ENCODE measurements around the gene SLX4IP. TPM values are rescaled to one million over a fixed set of nuclear protein-coding genes. Genes with fewer than 3 reads are reported as not detected.

SLX4IP gene
- total and polyA plus RNA-seq, 2 of the 13 experiments (the other 11 are each of a cell fraction or from before 2014, with no cell fraction given) = 3.6 to 7.3 TPM

DNA sequence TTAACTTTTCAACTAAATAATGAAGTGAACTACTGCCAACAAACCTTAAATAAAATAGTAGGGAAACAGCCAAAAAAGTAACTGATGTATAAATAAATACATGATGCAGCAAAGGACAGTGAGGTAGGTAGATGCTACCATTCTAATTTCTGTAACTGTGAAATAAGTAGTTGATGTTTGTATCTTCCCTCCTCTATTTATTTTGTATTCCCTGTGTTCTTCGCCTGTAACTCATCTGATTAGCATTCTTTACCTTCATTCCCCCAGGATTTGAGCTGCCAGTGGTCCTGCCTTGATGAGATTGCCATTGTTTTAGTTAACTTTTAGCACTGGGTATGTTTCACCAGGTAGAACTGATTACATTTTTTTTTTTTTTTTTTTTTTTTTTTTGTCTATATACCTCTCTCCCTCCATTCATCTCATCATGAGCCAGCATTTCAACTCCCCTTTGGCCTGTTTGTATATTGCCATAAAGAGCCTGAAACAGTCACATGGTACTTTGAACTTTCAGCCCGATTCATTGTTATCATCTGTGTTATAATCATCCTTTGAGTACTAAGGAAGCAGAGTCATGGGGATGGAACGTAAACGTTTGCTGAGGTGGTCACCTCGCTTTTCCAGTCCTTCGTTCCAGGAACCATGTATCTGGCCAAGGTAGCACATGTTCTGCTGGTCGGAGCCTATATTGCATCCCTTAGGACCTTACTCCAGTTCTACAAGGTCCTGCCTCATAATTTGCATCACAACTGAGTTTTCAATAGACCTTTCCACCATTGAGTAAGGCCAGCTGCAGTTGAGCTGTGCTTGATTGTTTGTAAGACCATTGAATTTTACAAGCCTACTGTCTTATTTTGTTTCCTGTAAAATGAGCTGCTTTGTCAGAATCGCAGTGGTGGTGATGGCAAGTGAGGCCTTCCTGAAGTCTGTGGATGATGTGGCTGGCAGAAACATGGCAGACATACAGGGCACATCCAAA is 131.1 kb downstream of the SLX4IP start (continued):
- TF ChIP-seq CEBPB (IDR thresholded peaks at IDR 0.05; ENCODE audit: borderline replicate concordance, low read depth, low read length) (no peak), STAT5B (CRISPR knock-in tag; IDR thresholded peaks at IDR 0.05) (peak; percentile 62; the same call in 1 of the 2 replicates), SRY (CRISPR knock-in tag; IDR thresholded peaks at IDR 0.05) (peak; percentile 65; the same call in 1 of the 2 replicates), ZNF766 (CRISPR knock-in tag; IDR thresholded peaks at IDR 0.05; ENCODE audit: borderline replicate concordance) (no peak), FOXO1 (CRISPR knock-in tag; IDR thresholded peaks at IDR 0.05) (peak; percentile 85; the same call in 1 of the 2 replicates), KDM2A (CRISPR knock-in tag; IDR thresholded peaks at IDR 0.05; ENCODE audit: borderline replicate concordance, low read depth) (peak; percentile 71), SATB2 (CRISPR knock-in tag; IDR thresholded peaks at IDR 0.05) (0 out of 2 replicates have a peak, but pooled peaks have one; percentile 1), XRCC5 (optimal IDR thresholded peaks at IDR 0.05; ENCODE audit: low read length) (no peak), HMG20B (CRISPR knock-in tag; conservative IDR thresholded peaks at IDR 0.05) (0 out of 2 replicates have a peak, but pooled peaks have one; percentile 23), ZFP1 (CRISPR knock-in tag; IDR thresholded peaks at IDR 0.05) (no peak), TBX2 (CRISPR knock-in tag; IDR thresholded peaks at IDR 0.05; ENCODE audit: borderline replicate concordance) (peak; percentile 46; the same call in 1 of the 2 replicates), ZNF138 (CRISPR knock-in tag; IDR thresholded peaks at IDR 0.05; ENCODE audit: low read depth) (no peak), TCF7 (IDR thresholded peaks at IDR 0.05; ENCODE audit: low read depth) (peak; percentile 85), ZIK1 (CRISPR knock-in tag; IDR thresholded peaks at IDR 0.05; ENCODE audit: borderline replicate concordance, low read depth) (peak; percentile 74; the same call in 1 of the 2 replicates), ZNF556 (CRISPR knock-in tag; IDR thresholded peaks at IDR 0.05; ENCODE audit: borderline replicate concordance) (no peak; the same call in 1 of the 2 replicates), ZNF234 (CRISPR knock-in tag; conservative IDR thresholded peaks at IDR 0.05) (no peak), ZNF264 (CRISPR knock-in tag; IDR thresholded peaks at IDR 0.05) (0 out of 2 replicates have a peak, but pooled peaks have one; percentile 40), KDM3A (CRISPR knock-in tag; IDR thresholded peaks at IDR 0.05; ENCODE audit: low read depth) (no peak; the same call in 1 of the 2 replicates), SRF (IDR thresholded peaks at IDR 0.05; ENCODE audit: low read depth, low read length) (peak; percentile 90), CREM (IDR thresholded peaks at IDR 0.05) (peak; percentile 44), CREM (CRISPR knock-in tag; IDR thresholded peaks at IDR 0.05) (no peak)
- TF ChIP-seq, protein P1, sequence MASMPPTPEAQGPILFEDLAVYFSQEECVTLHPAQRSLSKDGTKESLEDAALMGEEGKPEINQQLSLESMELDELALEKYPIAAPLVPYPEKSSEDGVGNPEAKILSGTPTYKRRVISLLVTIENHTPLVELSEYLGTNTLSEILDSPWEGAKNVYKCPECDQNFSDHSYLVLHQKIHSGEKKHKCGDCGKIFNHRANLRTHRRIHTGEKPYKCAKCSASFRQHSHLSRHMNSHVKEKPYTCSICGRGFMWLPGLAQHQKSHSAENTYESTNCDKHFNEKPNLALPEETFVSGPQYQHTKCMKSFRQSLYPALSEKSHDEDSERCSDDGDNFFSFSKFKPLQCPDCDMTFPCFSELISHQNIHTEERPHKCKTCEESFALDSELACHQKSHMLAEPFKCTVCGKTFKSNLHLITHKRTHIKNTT (CRISPR knock-in tag; IDR thresholded peaks at IDR 0.05) = no peak
- TF ChIP-seq, protein P2, sequence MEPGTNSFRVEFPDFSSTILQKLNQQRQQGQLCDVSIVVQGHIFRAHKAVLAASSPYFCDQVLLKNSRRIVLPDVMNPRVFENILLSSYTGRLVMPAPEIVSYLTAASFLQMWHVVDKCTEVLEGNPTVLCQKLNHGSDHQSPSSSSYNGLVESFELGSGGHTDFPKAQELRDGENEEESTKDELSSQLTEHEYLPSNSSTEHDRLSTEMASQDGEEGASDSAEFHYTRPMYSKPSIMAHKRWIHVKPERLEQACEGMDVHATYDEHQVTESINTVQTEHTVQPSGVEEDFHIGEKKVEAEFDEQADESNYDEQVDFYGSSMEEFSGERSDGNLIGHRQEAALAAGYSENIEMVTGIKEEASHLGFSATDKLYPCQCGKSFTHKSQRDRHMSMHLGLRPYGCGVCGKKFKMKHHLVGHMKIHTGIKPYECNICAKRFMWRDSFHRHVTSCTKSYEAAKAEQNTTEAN (CRISPR knock-in tag; conservative IDR thresholded peaks at IDR 0.05) = peak; percentile 92
- TF ChIP-seq, protein P3, sequence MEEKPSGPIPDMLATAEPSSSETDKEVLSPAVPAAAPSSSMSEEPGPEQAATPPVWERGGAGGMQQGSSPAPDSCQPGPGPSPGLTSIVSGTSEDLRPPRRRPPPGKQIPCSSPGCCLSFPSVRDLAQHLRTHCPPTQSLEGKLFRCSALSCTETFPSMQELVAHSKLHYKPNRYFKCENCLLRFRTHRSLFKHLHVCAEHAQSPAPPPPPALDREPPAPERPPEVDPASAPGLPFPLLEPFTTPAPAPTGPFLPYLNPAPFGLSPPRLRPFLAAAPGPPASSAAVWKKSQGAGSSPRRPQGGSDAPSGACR (CRISPR knock-in tag; IDR thresholded peaks at IDR 0.05) = peak; percentile 42; the same call in 1 of the 2 replicates
